Body of pancreas (tissue), 4 donors: ENCODE results near the gene CLSTN2. TPM values are rescaled to one million over a fixed set of nuclear protein-coding genes. Genes with fewer than 3 reads are reported as not detected.

ENCODE experiments used
- ATAC-seq: fragments of 150-250 bp; one replicate; pipeline ENCODE4 v1.9.1; 2016
- DNase-seq, 4 donors: peaks; one replicate each; pipeline ENCODE4 v3.0.0-alpha.2; 2019
- H3K27ac ChIP-seq, 4 donors: fragments of 200-600 bp; sonication (generic); 1 replicate in 3 of 4; 2 replicates in 1 of 4; pipeline versions ENCODE4 v1.5.1 to v1.6.1; 2016 to 2019; ENCODE audit warnings: mild to moderate bottlenecking in 1 of 4, mixed read lengths in 1 of 4, moderate library complexity in 1 of 4
- H3K27me3 ChIP-seq, 2 donors: fragments of 200-600 bp; sonication (generic); one replicate each; pipeline ENCODE4 v1.6.0; 2016; ENCODE audit warnings: mild to moderate bottlenecking in 1 of 2
- H3K36me3 ChIP-seq, 2 donors: fragments of 200-600 bp; sonication (generic); replicated peaks in 1 of 2; 2 replicates each; pipeline ENCODE4 v1.5.1; 2016; ENCODE audit warnings: low read depth in 2 of 2; ENCODE audit not compliant: insufficient read depth in 1 of 2
- H3K4me1 ChIP-seq: fragments of 200-600 bp; sonication (generic); one replicate; pipeline ENCODE4 v1.6.0; 2016
- H3K4me3 ChIP-seq, 2 donors: fragments of 200-600 bp; sonication (generic); 1 replicate in 1 of 2; 2 replicates in 1 of 2; pipeline ENCODE4 v1.5.1; 2016 to 2019
- H3K9me3 ChIP-seq, 3 donors: fragments of 200-600 bp; sonication (generic); 1 replicate in 2 of 3; 2 replicates in 1 of 3; pipeline ENCODE4 v1.5.1; 2016
- POLR2A ChIP-seq, 3 donors: fragments of 450-650 bp; IDR thresholded peaks; one replicate each; pipeline ENCODE4 v1.6.1; 2016; ENCODE audit warnings: antibody characterized with exemption in 3 of 3, mild to moderate bottlenecking in 2 of 3
- WGBS, 2 donors: methylation state at CpG; one replicate each; pipeline ENCODE4 v1.1.5; 2017; 5-methylcytosine and 5-hydroxymethylcytosine counted together
- intact Hi-C: fragments of 100-400 bp; cut with DNase I; formaldehyde crosslinking; loops from one replicate; pipeline ENCODE4 v1.15.1; 2023
- total RNA-seq, 2 donors: library from RNA; depleted of rRNA; stranded (reverse); fragments of >200 nt; gene quantifications; one replicate each; pipeline ENCODE4 v1.1.0, GENCODE V29; 2016
- TF ChIP-seq, protein P1 (sequence below), 7 experiments: fragments of 450-650 bp in 4 of 7; fragments of 200-600 bp in 3 of 7; sonication (generic) in 3 of 7; IDR thresholded peaks; one replicate each; pipeline ENCODE4 v1.5.1; 2016 to 2019; ENCODE audit warnings: antibody characterized with exemption in 7 of 7

CLSTN2 gene
- total RNA-seq, 2 donors from 2014 or later = 14.5 to 14.8 TPM

DNA sequence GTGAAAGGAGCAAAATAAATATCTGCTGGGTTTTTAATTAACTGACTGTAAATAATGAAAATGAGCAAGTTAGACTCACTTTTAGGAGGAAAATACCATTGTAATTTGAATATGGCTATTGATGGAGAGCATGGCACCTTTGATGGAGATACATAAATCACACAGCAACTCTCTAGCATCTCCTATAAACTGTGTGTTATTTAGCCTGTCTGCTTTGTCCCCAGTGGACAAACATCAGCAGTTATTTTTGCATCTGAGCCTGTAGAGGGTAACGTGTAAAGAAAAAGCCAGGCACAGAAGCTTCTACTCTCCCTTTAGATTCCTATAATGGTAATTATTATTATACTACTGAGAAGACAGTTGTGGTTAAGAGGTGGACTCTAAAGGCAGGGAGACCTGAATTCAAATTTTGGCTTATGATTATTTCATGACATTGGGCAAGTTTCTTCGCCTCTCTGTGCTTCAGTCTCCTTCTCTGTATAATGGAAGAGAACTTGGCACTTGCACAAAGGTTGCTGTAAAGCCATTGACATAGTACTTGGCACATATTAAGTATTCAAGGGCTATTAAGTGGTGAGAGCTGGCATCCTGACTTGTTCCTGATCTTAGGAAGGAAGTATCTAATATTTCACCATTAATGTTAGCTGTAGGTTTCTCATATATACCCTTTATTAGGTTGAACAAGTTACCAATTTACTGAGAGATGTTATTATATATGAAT, 453.4 kb downstream of the CLSTN2 start:
- TF ChIP-seq POLR2A (IDR thresholded peaks at IDR 0.05) = no peak
- TF ChIP-seq, protein P1, sequence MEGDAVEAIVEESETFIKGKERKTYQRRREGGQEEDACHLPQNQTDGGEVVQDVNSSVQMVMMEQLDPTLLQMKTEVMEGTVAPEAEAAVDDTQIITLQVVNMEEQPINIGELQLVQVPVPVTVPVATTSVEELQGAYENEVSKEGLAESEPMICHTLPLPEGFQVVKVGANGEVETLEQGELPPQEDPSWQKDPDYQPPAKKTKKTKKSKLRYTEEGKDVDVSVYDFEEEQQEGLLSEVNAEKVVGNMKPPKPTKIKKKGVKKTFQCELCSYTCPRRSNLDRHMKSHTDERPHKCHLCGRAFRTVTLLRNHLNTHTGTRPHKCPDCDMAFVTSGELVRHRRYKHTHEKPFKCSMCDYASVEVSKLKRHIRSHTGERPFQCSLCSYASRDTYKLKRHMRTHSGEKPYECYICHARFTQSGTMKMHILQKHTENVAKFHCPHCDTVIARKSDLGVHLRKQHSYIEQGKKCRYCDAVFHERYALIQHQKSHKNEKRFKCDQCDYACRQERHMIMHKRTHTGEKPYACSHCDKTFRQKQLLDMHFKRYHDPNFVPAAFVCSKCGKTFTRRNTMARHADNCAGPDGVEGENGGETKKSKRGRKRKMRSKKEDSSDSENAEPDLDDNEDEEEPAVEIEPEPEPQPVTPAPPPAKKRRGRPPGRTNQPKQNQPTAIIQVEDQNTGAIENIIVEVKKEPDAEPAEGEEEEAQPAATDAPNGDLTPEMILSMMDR (IDR thresholded peaks at IDR 0.05) = no peak
- DNase-seq = no peak
- WGBS, 2 donors = 80 to 91% methylated on average over 2 of the region's 2 CpGs
- H3K4me3 ChIP-seq = no peak overlapping the region
- intact Hi-C loops = no loop called here
- ATAC-seq = no peak
- no peak overlapping the region for H3K27ac ChIP-seq
- no peaks in the 10 kb centered on the region for H3K36me3 ChIP-seq
- no peaks in the 10 kb centered on the region for H3K9me3 ChIP-seq
- no peaks in the 10 kb centered on the region for H3K27me3 ChIP-seq
- no peaks in the 10 kb centered on the region for H3K4me1 ChIP-seq

DNA sequence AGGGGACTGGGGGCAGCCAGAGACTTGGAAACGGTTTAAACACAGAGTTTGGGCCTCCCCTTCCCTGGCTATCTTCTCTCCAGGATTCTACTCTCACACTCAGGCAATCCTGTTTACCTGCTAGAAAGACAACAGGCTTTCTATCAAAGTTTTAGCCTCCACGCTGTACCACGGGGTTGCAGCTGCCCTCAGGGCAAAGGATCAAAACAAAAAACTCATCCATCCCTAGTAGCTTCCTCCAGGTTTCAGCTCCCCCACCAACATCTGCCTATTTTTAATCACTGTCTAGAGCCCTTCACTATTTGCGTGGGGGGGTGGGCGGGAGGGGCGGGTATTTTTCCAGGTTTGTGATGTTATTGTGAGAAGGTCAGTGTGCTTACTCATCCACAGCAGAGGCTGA, 456.1 kb downstream of the CLSTN2 start:
- ATAC-seq (no peak), DNase-seq (no peak)
- H3K36me3 ChIP-seq = no peaks in the 10 kb centered on the region
- 74 to 85% methylated on average over 6 of the region's 6 CpGs for WGBS, 2 donors
- intact Hi-C loops = no loop called here
- H3K27me3 ChIP-seq = no peaks in the 10 kb centered on the region
- no peaks in the 10 kb centered on the region for H3K9me3 ChIP-seq
- H3K4me1 ChIP-seq = no peaks in the 10 kb centered on the region
- H3K4me3 ChIP-seq = no peak overlapping the region
- no peak for TF ChIP-seq POLR2A (IDR thresholded peaks at IDR 0.05)
- TF ChIP-seq, protein P1 (IDR thresholded peaks at IDR 0.05) = no peak
- no peak overlapping the region for H3K27ac ChIP-seq

DNA sequence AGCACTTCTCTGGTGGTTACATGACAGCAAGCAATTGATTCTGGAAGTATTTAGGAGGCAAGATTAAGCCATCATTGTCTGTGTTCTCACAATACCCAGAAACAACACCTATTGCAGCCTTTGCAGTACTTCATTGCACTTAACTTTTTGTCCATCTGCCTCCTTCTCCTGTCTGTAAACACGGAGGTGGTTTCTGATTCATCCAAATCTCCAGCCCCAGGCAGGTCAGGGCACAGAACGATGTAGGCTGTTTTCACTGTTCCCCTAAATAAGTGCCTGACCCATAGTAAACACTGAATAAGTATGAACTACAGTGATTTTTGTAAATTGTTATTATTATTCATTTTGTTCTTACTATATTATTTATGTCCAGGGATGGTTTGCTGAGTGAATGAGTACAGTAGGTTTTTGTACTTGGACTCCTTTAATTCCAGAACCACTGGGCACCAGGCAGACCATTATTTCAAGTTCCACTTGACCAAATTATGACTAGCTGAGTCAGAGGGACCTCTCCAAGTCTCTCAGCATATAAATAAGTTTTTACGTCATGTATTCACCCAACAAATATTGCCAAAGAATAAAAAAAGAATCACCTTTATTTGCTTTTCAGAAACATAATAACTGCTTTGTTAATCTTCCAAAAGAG, 459.6 kb downstream of the CLSTN2 start:
- intact Hi-C loops = no loop called here
- Histone ChIP-seq H3K9me3 (no peaks in the 10 kb centered on the region), H3K4me3 (no peak overlapping the region), H3K27me3 (no peaks in the 10 kb centered on the region), H3K4me1 (no peaks in the 10 kb centered on the region), H3K27ac (no peak overlapping the region), H3K36me3 (no peaks in the 10 kb centered on the region)
- no peak for ATAC-seq
- 68 to 73% methylated on average over 3 of the region's 3 CpGs for WGBS, 2 donors
- TF ChIP-seq POLR2A (IDR thresholded peaks at IDR 0.05) = no peak
- TF ChIP-seq, protein P1 (IDR thresholded peaks at IDR 0.05) = no peak
- DNase-seq = no peak

DNA sequence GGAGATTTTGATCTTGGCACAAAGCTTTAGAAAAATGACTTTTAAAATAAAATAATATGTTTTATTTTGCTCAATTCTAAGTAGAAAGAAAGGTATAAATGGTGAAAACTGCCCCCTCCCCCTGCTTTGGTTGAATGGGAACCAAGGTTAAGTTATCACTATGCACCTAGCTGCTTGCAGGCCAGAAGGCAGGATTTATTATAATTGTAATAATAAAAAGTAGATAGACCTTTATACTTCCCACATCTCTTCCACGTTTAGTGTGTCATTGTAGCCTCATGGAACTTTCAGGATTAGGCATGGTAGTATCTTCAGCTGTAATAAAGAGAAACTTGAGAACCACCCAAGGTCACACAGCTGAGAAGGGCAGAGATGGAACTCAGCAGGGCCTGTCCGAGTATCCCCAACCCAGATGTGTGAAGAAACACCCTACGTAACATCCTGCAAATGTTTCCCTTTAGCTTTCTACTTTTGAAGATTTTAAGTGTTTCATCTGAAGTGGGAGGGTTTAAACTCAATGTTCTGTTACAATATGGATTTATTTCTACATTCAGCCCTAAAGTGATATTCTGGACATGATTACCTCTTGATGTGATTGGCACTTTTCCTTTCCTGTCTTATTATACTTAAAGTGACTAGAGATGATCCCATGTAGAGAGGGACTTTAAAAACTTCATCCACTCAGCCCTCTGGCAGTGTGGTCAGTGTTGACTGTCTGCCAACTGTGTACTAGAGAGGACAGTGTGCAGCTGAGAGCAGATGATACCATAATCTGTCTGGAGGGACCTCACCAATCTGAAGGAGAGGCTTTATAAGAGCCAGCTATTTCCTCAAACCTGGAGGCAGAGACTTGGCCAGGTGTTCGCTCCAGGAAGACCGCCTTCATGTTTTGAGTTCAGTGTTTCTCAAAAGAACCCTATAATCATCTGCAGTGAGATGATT, 460.4 kb downstream of the CLSTN2 start:
- no peak for TF ChIP-seq POLR2A (IDR thresholded peaks at IDR 0.05)
- TF ChIP-seq, protein P1 (IDR thresholded peaks at IDR 0.05) = no peak
- intact Hi-C loops = no loop called here
- no peaks in the 10 kb centered on the region for H3K4me1 ChIP-seq
- no peaks in the 10 kb centered on the region for H3K36me3 ChIP-seq
- no peaks in the 10 kb centered on the region for H3K27me3 ChIP-seq
- DNase-seq (no peak), ATAC-seq (no peak)
- no peak overlapping the region for H3K4me3 ChIP-seq
- H3K27ac ChIP-seq = no peak overlapping the region
- 68 to 75% methylated on average over 3 to 5 of the region's 5 CpGs for WGBS, 2 donors
- no peaks in the 10 kb centered on the region for H3K9me3 ChIP-seq
